Urothelium cell line (cell line): ENCODE data around the gene LYZL4.

Experiments
- DNase-seq: peaks from one replicate; pipeline ENCODE4 v3.0.0; 2011; ENCODE audit warnings: low spot score, mixed read lengths
- FAIRE-seq: peaks from 2 replicates; lab custom pipeline; 2011; peaks lifted over from hg19 to GRCh38; lab: Jason Lieb, UNC

The LYZL4 gene

GRCh38 chr3:42410370-42411131 lies at the start of gene LYZL4:
LYZL4 (minus strand) TSS chr3:42410610; CDS start chr3:42407251, 3,359 bp downstream.
- DNase-seq: no peak
- FAIRE-seq: no peak

GRCh38 chr3:42459151-42459550 lies 48.7 kb upstream of the LYZL4 start:
- FAIRE-seq (no peak), DNase-seq (no peak)

- no peak for FAIRE-seq
- no peak for DNase-seq
These were observed 45.8 kb upstream of the LYZL4 start for GRCh38 chr3:42456211-42456610.

- FAIRE-seq (no peak), DNase-seq (no peak)
These were observed 41.3 kb upstream of the LYZL4 start for GRCh38 chr3:42451546-42452230.

- FAIRE-seq (no peak), DNase-seq (no peak)
These were observed 40.7 kb upstream of the LYZL4 start for GRCh38 chr3:42451116-42451515.

GRCh38 chr3:42450567-42450966 lies 40.2 kb upstream of the LYZL4 start:
- no peak for FAIRE-seq
- DNase-seq: no peak

- DNase-seq (no peak), FAIRE-seq (no peak)
These were observed 37.1 kb upstream of the LYZL4 start for GRCh38 chr3:42447481-42447880.

GRCh38 chr3:42446111-42447050 lies 36.0 kb upstream of the LYZL4 start:
- DNase-seq (no peak), FAIRE-seq (no peak)

GRCh38 chr3:42443819-42444436 lies 33.5 kb upstream of the LYZL4 start:
- peak; percentile 86 for DNase-seq
- FAIRE-seq: no peak

- no peak for DNase-seq
- FAIRE-seq: no peak
These were observed 32.9 kb upstream of the LYZL4 start for GRCh38 chr3:42443292-42443691.

- DNase-seq (no peak), FAIRE-seq (no peak)
These were observed 32.2 kb upstream of the LYZL4 start for GRCh38 chr3:42442640-42443039.

GRCh38 chr3:42441791-42442190 lies 31.4 kb upstream of the LYZL4 start:
- DNase-seq (no peak), FAIRE-seq (no peak)

- DNase-seq: no peak
- FAIRE-seq: no peak
These were observed 30.5 kb upstream of the LYZL4 start for GRCh38 chr3:42440924-42441323.

- FAIRE-seq (no peak), DNase-seq (no peak)
These were observed 29.1 kb upstream of the LYZL4 start for GRCh38 chr3:42439261-42440115.

GRCh38 chr3:42438758-42439157 lies 28.3 kb upstream of the LYZL4 start:
- FAIRE-seq (no peak), DNase-seq (no peak)

GRCh38 chr3:42438193-42438592 lies 27.8 kb upstream of the LYZL4 start:
- no peak for FAIRE-seq

GRCh38 chr3:42434777-42435380 lies 24.5 kb upstream of the LYZL4 start:
- no peak for DNase-seq
- no peak for FAIRE-seq

More at GRCh38 chr3:42438193-42438592, 27.8 kb upstream of the LYZL4 start:
- DNase-seq: no peak

- no peak for FAIRE-seq
- no peak for DNase-seq
These were observed 22.1 kb upstream of the LYZL4 start for GRCh38 chr3:42432485-42432884.

GRCh38 chr3:42430781-42431532 lies 20.5 kb upstream of the LYZL4 start:
- FAIRE-seq (no peak), DNase-seq (no peak)
